Measurements from ENCODE around the gene GTSE1. TPM values are rescaled to one million over a fixed set of nuclear protein-coding genes. Genes with fewer than 3 reads are reported as not detected.

GTSE1 gene
- total RNA-seq, 1 experiment from 2014 or later, result 46.1 TPM

DNA sequence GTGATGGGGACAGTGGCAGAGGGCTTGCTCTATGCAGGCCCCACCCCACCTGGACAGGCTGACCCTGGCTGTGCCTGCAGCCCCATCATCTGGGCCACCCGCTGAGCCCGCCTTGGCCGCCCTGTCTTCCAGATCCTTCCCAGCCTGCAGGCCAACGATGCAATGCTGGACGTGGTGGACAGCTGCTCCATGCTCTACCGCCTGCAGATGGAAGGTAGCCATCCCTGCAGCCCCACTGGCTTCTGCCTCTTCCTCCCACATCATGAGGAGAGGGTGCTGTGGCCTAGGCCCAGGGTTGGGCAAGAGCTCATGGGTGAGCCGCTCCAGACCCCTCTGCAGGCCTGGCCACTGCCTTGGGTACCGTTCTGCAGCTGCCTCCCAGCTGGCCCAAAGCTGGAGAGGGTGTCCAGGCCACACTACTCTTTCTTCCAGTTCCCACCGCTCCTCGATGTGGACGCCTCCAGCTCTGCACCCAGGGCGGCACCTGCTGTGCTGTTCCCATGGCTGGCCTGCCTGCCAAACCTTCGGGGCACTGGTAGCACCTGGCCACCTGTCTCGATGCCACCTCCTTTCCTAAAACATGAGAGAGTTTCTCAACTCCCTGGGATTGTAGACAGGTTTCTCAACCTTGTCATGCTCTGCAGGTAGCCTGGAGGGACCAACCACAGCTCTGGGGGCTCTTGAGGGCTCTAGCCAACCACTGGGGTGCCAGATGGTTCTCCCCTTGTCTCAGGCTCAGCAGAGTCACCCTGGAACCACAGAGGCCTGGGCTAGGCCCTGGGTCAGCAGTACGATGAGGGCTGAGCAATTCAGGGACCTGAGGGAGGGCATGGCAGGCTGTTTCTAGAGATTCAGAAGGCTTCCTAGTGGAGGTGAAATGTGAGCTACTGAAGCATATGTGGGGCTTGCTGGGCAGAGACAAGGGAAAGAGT, 9.5 kb upstream of the GTSE1 start:
- H3K4me2 ChIP-seq (ENCODE audit: low read length), result no peak overlapping the region

More for the DNA sequence above, 9.5 kb upstream of the GTSE1 start:
- TF ChIP-seq, protein P1, sequence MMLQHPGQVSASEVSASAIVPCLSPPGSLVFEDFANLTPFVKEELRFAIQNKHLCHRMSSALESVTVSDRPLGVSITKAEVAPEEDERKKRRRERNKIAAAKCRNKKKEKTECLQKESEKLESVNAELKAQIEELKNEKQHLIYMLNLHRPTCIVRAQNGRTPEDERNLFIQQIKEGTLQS (IDR thresholded peaks at IDR 0.05), result no peak
- TF ChIP-seq SRF (IDR thresholded peaks at IDR 0.05; ENCODE audit: low read depth) (no peak), CEBPB (IDR thresholded peaks at IDR 0.05; ENCODE audit: low read depth) (no peak), RAD21 (IDR thresholded peaks at IDR 0.05; ENCODE audit: low read depth) (no peak), FOSL1 (IDR thresholded peaks at IDR 0.05; ENCODE audit: low read depth) (no peak), EZH2phosphoT487 (IDR thresholded peaks at IDR 0.05; ENCODE audit: borderline replicate concordance) (no peak), POLR2A (IDR thresholded peaks at IDR 0.05; ENCODE audit: borderline replicate concordance, extremely low read depth, insufficient read depth, insufficient read length) (no peak), CBX3 (IDR thresholded peaks at IDR 0.05; ENCODE audit: low read depth) (no peak), JUND (IDR thresholded peaks at IDR 0.05) (no peak), YY1 (IDR thresholded peaks at IDR 0.05; ENCODE audit: extremely low read depth, insufficient replicate concordance, low read depth, low read length) (no peak), EGR1 (IDR thresholded peaks at IDR 0.05; ENCODE audit: low read depth) (no peak)
- TF ChIP-seq, protein P2, sequence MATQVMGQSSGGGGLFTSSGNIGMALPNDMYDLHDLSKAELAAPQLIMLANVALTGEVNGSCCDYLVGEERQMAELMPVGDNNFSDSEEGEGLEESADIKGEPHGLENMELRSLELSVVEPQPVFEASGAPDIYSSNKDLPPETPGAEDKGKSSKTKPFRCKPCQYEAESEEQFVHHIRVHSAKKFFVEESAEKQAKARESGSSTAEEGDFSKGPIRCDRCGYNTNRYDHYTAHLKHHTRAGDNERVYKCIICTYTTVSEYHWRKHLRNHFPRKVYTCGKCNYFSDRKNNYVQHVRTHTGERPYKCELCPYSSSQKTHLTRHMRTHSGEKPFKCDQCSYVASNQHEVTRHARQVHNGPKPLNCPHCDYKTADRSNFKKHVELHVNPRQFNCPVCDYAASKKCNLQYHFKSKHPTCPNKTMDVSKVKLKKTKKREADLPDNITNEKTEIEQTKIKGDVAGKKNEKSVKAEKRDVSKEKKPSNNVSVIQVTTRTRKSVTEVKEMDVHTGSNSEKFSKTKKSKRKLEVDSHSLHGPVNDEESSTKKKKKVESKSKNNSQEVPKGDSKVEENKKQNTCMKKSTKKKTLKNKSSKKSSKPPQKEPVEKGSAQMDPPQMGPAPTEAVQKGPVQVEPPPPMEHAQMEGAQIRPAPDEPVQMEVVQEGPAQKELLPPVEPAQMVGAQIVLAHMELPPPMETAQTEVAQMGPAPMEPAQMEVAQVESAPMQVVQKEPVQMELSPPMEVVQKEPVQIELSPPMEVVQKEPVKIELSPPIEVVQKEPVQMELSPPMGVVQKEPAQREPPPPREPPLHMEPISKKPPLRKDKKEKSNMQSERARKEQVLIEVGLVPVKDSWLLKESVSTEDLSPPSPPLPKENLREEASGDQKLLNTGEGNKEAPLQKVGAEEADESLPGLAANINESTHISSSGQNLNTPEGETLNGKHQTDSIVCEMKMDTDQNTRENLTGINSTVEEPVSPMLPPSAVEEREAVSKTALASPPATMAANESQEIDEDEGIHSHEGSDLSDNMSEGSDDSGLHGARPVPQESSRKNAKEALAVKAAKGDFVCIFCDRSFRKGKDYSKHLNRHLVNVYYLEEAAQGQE (IDR thresholded peaks at IDR 0.05; ENCODE audit: low read depth), result no peak
- TF ChIP-seq, protein P3, sequence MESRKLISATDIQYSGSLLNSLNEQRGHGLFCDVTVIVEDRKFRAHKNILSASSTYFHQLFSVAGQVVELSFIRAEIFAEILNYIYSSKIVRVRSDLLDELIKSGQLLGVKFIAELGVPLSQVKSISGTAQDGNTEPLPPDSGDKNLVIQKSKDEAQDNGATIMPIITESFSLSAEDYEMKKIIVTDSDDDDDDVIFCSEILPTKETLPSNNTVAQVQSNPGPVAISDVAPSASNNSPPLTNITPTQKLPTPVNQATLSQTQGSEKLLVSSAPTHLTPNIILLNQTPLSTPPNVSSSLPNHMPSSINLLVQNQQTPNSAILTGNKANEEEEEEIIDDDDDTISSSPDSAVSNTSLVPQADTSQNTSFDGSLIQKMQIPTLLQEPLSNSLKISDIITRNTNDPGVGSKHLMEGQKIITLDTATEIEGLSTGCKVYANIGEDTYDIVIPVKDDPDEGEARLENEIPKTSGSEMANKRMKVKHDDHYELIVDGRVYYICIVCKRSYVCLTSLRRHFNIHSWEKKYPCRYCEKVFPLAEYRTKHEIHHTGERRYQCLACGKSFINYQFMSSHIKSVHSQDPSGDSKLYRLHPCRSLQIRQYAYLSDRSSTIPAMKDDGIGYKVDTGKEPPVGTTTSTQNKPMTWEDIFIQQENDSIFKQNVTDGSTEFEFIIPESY (IDR thresholded peaks at IDR 0.05; ENCODE audit: extremely low read depth, insufficient replicate concordance, low read length), result no peak
- TF ChIP-seq, protein P4, sequence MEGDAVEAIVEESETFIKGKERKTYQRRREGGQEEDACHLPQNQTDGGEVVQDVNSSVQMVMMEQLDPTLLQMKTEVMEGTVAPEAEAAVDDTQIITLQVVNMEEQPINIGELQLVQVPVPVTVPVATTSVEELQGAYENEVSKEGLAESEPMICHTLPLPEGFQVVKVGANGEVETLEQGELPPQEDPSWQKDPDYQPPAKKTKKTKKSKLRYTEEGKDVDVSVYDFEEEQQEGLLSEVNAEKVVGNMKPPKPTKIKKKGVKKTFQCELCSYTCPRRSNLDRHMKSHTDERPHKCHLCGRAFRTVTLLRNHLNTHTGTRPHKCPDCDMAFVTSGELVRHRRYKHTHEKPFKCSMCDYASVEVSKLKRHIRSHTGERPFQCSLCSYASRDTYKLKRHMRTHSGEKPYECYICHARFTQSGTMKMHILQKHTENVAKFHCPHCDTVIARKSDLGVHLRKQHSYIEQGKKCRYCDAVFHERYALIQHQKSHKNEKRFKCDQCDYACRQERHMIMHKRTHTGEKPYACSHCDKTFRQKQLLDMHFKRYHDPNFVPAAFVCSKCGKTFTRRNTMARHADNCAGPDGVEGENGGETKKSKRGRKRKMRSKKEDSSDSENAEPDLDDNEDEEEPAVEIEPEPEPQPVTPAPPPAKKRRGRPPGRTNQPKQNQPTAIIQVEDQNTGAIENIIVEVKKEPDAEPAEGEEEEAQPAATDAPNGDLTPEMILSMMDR (IDR thresholded peaks at IDR 0.05 in 2 of 3, conservative IDR thresholded peaks at IDR 0.05 in 1 of 3; ENCODE audit: borderline replicate concordance in 1 of 3, insufficient read depth in 1 of 3, low read depth in 2 of 3, low read length in 2 of 3), result no peak
- TF ChIP-seq, protein P5, sequence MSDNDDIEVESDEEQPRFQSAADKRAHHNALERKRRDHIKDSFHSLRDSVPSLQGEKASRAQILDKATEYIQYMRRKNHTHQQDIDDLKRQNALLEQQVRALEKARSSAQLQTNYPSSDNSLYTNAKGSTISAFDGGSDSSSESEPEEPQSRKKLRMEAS (IDR thresholded peaks at IDR 0.05), result no peak
- peaks cover 17 to 25% of the 10 kb centered on the region in 2 experiments; a peak in 3 of 4 replicates for H3K36me3 ChIP-seq (ENCODE audit: control insufficient read depth in 1 of 2, insufficient read depth in 2 of 2, low read length in 2 of 2)
- intact Hi-C loops (cut with micrococcal nuclease), result no loop called here
- H3K27me3 ChIP-seq (ENCODE audit: insufficient read depth, low read length), result no peaks in the 10 kb centered on the region
- ATAC-seq (no peak), DNase-seq (ENCODE audit: low read depth, low spot score) (no peak)
- H3K4me1 ChIP-seq (ENCODE audit: control insufficient read depth in 1 of 2, insufficient read depth in 2 of 2, low read length in 2 of 2), result no peaks in the 10 kb centered on the region
- H3K9ac ChIP-seq (ENCODE audit: low read length), result no peak overlapping the region
- H3K9me2 ChIP-seq (ENCODE audit: insufficient read depth), result no peaks in the 10 kb centered on the region
- H3K4me3 ChIP-seq (replicated peaks in 1 of 2; ENCODE audit: low read depth in 1 of 2, low read length in 2 of 2), result no peak overlapping the region
- H3K9me3 ChIP-seq (ENCODE audit: control insufficient read depth in 1 of 2, insufficient read depth in 1 of 2, low read depth in 1 of 2, low read length in 2 of 2), result no peaks in the 10 kb centered on the region
- no peak overlapping the region for H3K27ac ChIP-seq (ENCODE audit: low read depth, low read length)
- BruUV-seq (replicated peaks), result no TSS peak
- ChIA-PET POLR2A (no interaction called here), RAD21 (ENCODE audit: low non-redundant PET in 1 of 2, low total read pairs in 2 of 2, uncharacterized antibody in 2 of 2, unreplicated experiment in 2 of 2) (no interaction called here), CTCF (interaction anchor here (1.2 kb wide), 1 partner anchor 281 kb away, joined by 3 read pairs; no protein-coding TSS in a partner anchor)
- no peak overlapping the region for H2AFZ ChIP-seq (ENCODE audit: low read depth, low read length, poor library complexity, severe bottlenecking)
- H3K79me2 ChIP-seq (ENCODE audit: insufficient read depth, low read length), result no peaks in the 10 kb centered on the region
- no peaks in the 10 kb centered on the region for H4K20me1 ChIP-seq (ENCODE audit: insufficient read depth)
